OCI-LY7 (cell line): ENCODE measurements around the gene PLXNA4.

ENCODE experiments used
- CTCF ChIP-seq: fragments of 200-600 bp; sonication (generic); conservative IDR thresholded peaks from 2 replicates; pipeline ENCODE4 v1.5.1; 2014; ENCODE audit warnings: mild to moderate bottlenecking, antibody characterized with exemption, low read length, moderate library complexity, mixed read lengths
- EZH2phosphoT487 ChIP-seq: fragments of 200-600 bp; sonication (generic); IDR thresholded peaks from 2 replicates; pipeline ENCODE4 v1.6.1; 2018; ENCODE audit warnings: low read depth, borderline replicate concordance, mild to moderate bottlenecking, mixed run types, antibody characterized with exemption, low read length, moderate library complexity, mixed read lengths

- TF ChIP-seq CTCF: no peak
- TF ChIP-seq EZH2phosphoT487: no peak
Observed at GRCh38 chr7:132255115-132255797, 321.0 kb downstream of the PLXNA4 start.
